ENCODE measurements around the gene DAP.

GRCh38 chr5:10786835-10787234 lies 25.8 kb upstream of the DAP start:
- TF ChIP-seq CTCF (IDR thresholded peaks at IDR 0.05), result no peak
- no peak for TF ChIP-seq POLR2A (IDR thresholded peaks at IDR 0.05)
